Stimulated activated naive B cell treated with anti-CD40 and anti-IgM and Interleukin-4, amounts not matched to agents 10 μg/mL and 1 μg/mL and 100 μg/mL, for 72 hours (primary cell): ENCODE data around the gene SORCS1.

Experiments
- ATAC-seq, 2 donors: fragments of 150-1000 bp; cut with Tn5 transposase; replicated peaks; 2 replicates each; pipeline ENCODE4 v1.10.0; 2021; ENCODE audit warnings: moderate library complexity in 1 of 2
- DNase-seq: peaks from one replicate; pipeline ENCODE4 v3.0.0; 2021
- H3K27ac Mint-ChIP-seq: one replicate; pipeline ENCODE4 v1.8.0; 2022; ENCODE audit warnings: mild to moderate bottlenecking, mixed read lengths
- H3K27me3 Mint-ChIP-seq, 2 donors: one replicate each; pipeline ENCODE4 v1.8.0; 2022; ENCODE audit warnings: mixed read lengths in 2 of 2
- H3K36me3 Mint-ChIP-seq, 2 donors: one replicate each; pipeline ENCODE4 v1.8.0; 2022; ENCODE audit warnings: mixed read lengths in 2 of 2, mild to moderate bottlenecking in 1 of 2
- H3K4me1 Mint-ChIP-seq, 2 donors: one replicate each; pipeline ENCODE4 v1.8.0; 2022; ENCODE audit warnings: mixed read lengths in 2 of 2, mild to moderate bottlenecking in 1 of 2
- H3K4me3 Mint-ChIP-seq, 2 donors: one replicate each; pipeline ENCODE4 v1.8.0; 2022; ENCODE audit warnings: mild to moderate bottlenecking in 2 of 2, mixed read lengths in 2 of 2, moderate library complexity in 1 of 2
- H3K9me3 Mint-ChIP-seq, 2 donors: one replicate each; pipeline ENCODE4 v1.8.0; 2022; ENCODE audit warnings: mixed read lengths in 2 of 2, mild to moderate bottlenecking in 1 of 2

Gene SORCS1

DNA sequence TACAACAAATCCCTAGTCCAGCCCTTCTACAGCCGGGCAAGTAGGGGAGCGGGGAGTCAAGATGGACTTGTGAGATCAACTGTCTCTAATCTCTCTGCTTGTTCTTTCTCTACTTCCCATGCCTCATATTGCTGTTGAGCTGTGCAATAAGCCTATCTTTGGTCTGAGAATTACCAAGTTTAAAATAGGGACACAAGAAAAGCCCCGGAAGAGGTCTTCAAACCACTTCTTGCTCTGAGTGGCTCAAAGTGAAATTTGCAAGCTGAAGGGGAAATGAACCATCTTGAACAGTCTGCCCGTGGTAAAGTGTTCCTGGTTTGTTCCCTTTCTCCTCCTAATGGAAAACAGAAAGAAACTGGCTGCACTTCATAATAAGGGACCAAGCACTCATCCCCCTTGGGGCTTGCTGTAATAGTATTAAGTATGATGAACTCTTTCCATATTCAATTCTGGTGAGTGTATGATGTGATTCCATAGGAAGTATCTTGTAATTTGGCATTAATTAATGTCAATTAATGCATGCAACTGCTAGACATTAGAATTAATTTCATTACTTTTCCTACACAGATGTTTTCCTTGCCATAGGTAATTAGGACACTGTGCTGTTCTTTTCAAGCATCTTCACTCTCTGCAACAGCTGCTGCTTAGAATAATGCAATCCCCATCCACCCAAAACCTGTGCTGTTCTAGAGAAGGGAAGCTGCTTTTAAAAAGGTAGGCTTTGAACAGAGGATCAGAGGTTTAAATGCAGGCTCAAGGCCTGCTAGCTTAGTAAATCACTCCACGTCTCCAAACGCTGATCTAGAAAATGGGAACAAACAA, 449.6 kb downstream of the SORCS1 start:
- ATAC-seq (no peak), DNase-seq (no peak)
- Mint-ChIP-seq H3K27me3 (peaks cover 0 to 5% of the 10 kb centered on the region in 2 donors), H3K9me3 (peaks cover 4 to 8% of the 10 kb centered on the region in 2 donors), H3K4me1 (no peaks in the 10 kb centered on the region), H3K4me3 (no peak overlapping the region), H3K36me3 (no peaks in the 10 kb centered on the region), H3K27ac (no peak overlapping the region)

DNA sequence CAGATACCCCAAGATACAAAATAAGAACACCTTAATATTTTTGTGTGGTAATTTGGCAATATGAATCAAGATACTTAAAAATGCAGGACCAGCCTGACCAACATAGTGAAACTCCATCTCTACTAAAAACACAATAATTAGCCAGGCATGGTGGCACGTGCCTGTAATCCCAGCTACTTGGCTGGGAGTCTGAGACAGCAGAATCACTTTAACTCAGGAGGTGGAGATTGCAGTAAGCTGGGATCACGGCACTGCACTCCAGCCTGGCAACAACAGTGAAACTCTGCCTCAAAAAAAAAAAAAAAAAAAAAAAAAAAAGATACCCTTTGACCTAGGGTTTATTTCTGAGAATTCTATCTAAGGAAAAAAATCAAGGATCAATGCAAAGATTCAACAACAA, 450.7 kb downstream of the SORCS1 start:
- H3K27me3 Mint-ChIP-seq: peaks cover 0 to 5% of the 10 kb centered on the region in 2 donors
- H3K36me3 Mint-ChIP-seq: no peaks in the 10 kb centered on the region
- DNase-seq: no peak
- peaks cover 1 to 5% of the 10 kb centered on the region in 2 donors for H3K9me3 Mint-ChIP-seq
- no peak overlapping the region for H3K4me3 Mint-ChIP-seq
- no peaks in the 10 kb centered on the region for H3K4me1 Mint-ChIP-seq
- ATAC-seq: no peak
- no peak overlapping the region for H3K27ac Mint-ChIP-seq

DNA sequence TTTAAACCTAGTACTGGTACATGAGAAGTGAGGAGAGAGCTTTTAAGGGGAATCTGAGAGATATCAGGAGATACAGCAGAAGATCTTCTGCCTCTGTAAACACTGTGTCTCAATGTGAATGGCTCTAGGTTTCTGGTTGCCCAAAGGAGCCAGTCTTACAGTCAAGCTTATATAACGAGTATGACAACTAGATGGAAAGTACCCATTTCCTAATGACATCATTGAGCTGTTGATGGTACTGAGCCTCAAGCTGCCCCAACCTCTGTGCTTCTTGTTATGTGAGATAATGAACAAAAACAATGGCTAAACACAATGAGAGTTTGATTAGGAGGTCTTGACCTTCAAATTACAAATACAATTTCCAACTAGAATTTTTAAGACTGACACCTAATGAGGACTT, 451.5 kb downstream of the SORCS1 start:
- peaks cover 0 to 5% of the 10 kb centered on the region in 2 donors for H3K27me3 Mint-ChIP-seq
- ATAC-seq: no peak

DNA sequence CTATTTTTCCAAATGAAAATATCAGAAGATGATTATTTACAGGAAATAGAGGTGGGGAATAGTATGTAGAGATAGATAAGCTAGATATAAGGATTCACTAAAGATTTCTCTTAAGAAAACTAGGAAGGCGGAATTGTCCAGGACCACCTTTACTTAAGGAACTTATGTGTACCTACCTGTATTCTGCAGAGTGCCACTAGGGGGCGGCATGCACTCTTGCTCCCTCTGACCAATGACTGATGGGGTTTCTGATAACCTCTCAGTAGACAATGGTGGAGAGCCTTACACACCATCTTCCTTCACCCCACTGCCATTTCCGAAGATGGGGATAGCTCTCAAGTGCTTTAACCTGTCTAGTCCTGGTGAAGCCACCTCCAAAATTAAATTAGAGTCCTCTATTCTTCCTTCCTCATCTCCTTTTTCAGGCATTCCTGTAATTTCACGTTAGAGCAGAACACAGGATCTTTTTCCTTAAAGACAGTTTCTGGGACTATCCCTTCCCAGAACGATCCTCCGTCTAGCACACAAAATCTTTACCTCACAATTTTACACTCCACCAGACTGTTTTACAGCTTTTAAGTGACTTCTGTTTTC, 453.1 kb downstream of the SORCS1 start:
- ATAC-seq: peak; percentile 68 to 71
- H3K36me3 Mint-ChIP-seq: no peaks in the 10 kb centered on the region

More for the DNA sequence above, 451.5 kb downstream of the SORCS1 start:
- no peak overlapping the region for H3K4me3 Mint-ChIP-seq
- H3K27ac Mint-ChIP-seq: no peak overlapping the region
- no peaks in the 10 kb centered on the region for H3K4me1 Mint-ChIP-seq
- DNase-seq: no peak
- no peaks in the 10 kb centered on the region for H3K36me3 Mint-ChIP-seq
- peaks cover 1 to 3% of the 10 kb centered on the region in 2 donors for H3K9me3 Mint-ChIP-seq

GRCh38 chr10:106708506-106708905, 456.0 kb downstream of the SORCS1 start:
- ATAC-seq (no peak), DNase-seq (no peak)
- Mint-ChIP-seq H3K4me1 (no peaks in the 10 kb centered on the region), H3K4me3 (no peak overlapping the region), H3K36me3 (no peaks in the 10 kb centered on the region), H3K9me3 (no peaks in the 10 kb centered on the region), H3K27me3 (peaks cover 0 to 5% of the 10 kb centered on the region in 2 donors), H3K27ac (no peak overlapping the region)

More for the DNA sequence above, 453.1 kb downstream of the SORCS1 start:
- Mint-ChIP-seq H3K27ac (no peak overlapping the region), H3K4me3 (no peak overlapping the region), H3K4me1 (no peaks in the 10 kb centered on the region), H3K9me3 (no peaks in the 10 kb centered on the region), H3K27me3 (peaks cover 0 to 5% of the 10 kb centered on the region in 2 donors)
- peak; percentile 20 for DNase-seq

DNA sequence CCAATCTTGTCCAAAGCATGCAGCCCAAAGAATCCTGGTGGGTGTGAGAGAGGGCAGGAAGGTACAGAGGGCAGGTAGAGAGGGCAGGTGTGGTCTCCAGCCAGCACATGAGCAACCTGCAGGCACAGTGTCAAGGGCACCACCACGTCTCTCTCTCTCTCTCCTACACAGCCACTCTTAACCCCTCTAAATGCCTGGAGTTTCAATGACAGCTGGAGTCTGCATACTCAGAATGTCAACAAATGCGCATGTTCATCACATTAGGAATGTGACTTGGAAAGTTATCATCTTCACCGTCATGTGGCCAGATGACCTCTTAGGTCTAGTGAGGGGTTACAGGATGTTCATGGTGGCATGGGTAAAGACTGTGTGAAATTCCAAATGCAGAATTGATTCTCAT, 456.8 kb downstream of the SORCS1 start:
- no peak for DNase-seq
- no peak for ATAC-seq
- H3K9me3 Mint-ChIP-seq: no peaks in the 10 kb centered on the region
- H3K4me1 Mint-ChIP-seq: no peaks in the 10 kb centered on the region
- H3K4me3 Mint-ChIP-seq: no peak overlapping the region
- no peak overlapping the region for H3K27ac Mint-ChIP-seq
- H3K36me3 Mint-ChIP-seq: no peaks in the 10 kb centered on the region
- H3K27me3 Mint-ChIP-seq: peaks cover 0 to 5% of the 10 kb centered on the region in 2 donors

GRCh38 chr10:106706127-106706526, 458.4 kb downstream of the SORCS1 start:
- no peaks in the 10 kb centered on the region for H3K4me1 Mint-ChIP-seq
- no peak for DNase-seq

DNA sequence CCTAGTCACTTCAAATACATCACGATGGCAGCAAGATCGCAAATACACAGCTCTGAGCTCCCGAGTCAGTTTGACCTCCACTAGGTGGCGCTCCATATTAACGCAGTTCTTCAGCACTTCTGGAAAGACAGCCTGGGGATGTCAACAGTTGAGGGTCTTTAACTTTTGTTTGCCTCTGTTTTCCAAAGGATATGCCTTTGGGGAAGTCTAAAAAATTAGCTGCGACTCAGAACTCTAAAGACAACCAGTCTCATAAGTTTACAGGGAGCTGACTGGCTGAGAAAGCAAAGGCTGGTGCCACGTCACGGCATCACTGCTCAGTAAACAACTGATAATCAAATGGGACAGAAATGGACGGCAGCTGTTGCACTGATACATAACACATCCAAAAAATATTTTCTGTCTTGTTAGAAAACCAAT, 458.8 kb downstream of the SORCS1 start:
- Mint-ChIP-seq H3K9me3 (no peaks in the 10 kb centered on the region), H3K27me3 (no peaks in the 10 kb centered on the region), H3K4me3 (no peak overlapping the region), H3K36me3 (no peaks in the 10 kb centered on the region), H3K4me1 (no peaks in the 10 kb centered on the region), H3K27ac (no peak overlapping the region)
- DNase-seq: peak; percentile 9
- peak; percentile 67 to 70 for ATAC-seq

More at GRCh38 chr10:106706127-106706526, 458.4 kb downstream of the SORCS1 start:
- ATAC-seq: no peak
- Mint-ChIP-seq H3K27ac (no peak overlapping the region), H3K4me3 (no peak overlapping the region), H3K27me3 (no peaks in the 10 kb centered on the region), H3K9me3 (no peaks in the 10 kb centered on the region), H3K36me3 (no peaks in the 10 kb centered on the region)

DNA sequence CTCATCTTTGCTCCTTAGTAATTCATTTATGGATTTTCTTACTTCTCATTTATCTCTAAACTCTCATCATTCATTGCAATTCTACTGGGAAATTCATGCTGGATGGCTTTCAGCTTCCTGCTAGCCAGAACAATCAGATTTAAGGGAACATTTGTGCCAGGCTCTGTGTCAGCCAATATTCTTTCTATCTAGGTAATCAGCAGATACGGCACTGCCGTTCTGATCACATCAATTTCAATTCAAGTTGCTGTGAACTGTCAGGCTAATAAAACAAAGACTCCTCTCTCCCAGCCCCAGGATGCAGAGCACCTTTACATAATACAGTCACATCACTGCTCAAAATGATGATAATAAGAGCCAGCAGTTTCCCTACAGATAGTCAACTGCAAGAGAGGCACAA, 468.3 kb downstream of the SORCS1 start:
- Mint-ChIP-seq H3K27me3 (peaks cover 0 to 10% of the 10 kb centered on the region in 2 donors), H3K9me3 (no peaks in the 10 kb centered on the region), H3K27ac (no peak overlapping the region), H3K36me3 (no peaks in the 10 kb centered on the region), H3K4me1 (no peaks in the 10 kb centered on the region), H3K4me3 (no peak overlapping the region)
- ATAC-seq: no peak
- DNase-seq: no peak

GRCh38 chr10:106694696-106695095, 469.8 kb downstream of the SORCS1 start:
- no peak for ATAC-seq
- no peak for DNase-seq
- Mint-ChIP-seq H3K27ac (no peak overlapping the region), H3K4me1 (no peaks in the 10 kb centered on the region), H3K4me3 (no peak overlapping the region), H3K9me3 (no peaks in the 10 kb centered on the region), H3K36me3 (no peaks in the 10 kb centered on the region), H3K27me3 (peaks cover 0 to 10% of the 10 kb centered on the region in 2 donors)

- H3K4me3 Mint-ChIP-seq: no peak overlapping the region
- H3K4me1 Mint-ChIP-seq: no peaks in the 10 kb centered on the region
- DNase-seq (no peak), ATAC-seq (no peak)
- no peaks in the 10 kb centered on the region for H3K36me3 Mint-ChIP-seq
- H3K9me3 Mint-ChIP-seq: peaks cover 0 to 1% of the 10 kb centered on the region in 2 donors
- no peaks in the 10 kb centered on the region for H3K27me3 Mint-ChIP-seq
- no peak overlapping the region for H3K27ac Mint-ChIP-seq
These were observed 482.3 kb downstream of the SORCS1 start for GRCh38 chr10:106682175-106682574.

GRCh38 chr10:106680061-106680460, 484.4 kb downstream of the SORCS1 start:
- H3K4me1 Mint-ChIP-seq: no peaks in the 10 kb centered on the region
- no peak overlapping the region for H3K4me3 Mint-ChIP-seq
- ATAC-seq (no peak), DNase-seq (no peak)
- H3K27me3 Mint-ChIP-seq: no peaks in the 10 kb centered on the region
- H3K27ac Mint-ChIP-seq: no peak overlapping the region
- no peaks in the 10 kb centered on the region for H3K36me3 Mint-ChIP-seq
- H3K9me3 Mint-ChIP-seq: peaks cover 6 to 7% of the 10 kb centered on the region in 2 donors

- DNase-seq (no peak), ATAC-seq (no peak)
- no peak overlapping the region for H3K27ac Mint-ChIP-seq
- no peak overlapping the region for H3K4me3 Mint-ChIP-seq
- H3K4me1 Mint-ChIP-seq: no peaks in the 10 kb centered on the region
- peaks cover 6 to 7% of the 10 kb centered on the region in 2 donors for H3K9me3 Mint-ChIP-seq
- no peaks in the 10 kb centered on the region for H3K36me3 Mint-ChIP-seq
- H3K27me3 Mint-ChIP-seq: no peaks in the 10 kb centered on the region
These were observed 485.2 kb downstream of the SORCS1 start for GRCh38 chr10:106679314-106679713.

- peaks cover 0 to 5% of the 10 kb centered on the region in 2 donors for H3K27me3 Mint-ChIP-seq
- H3K27ac Mint-ChIP-seq: no peak overlapping the region
- H3K4me3 Mint-ChIP-seq: no peak overlapping the region
- DNase-seq: no peak
- ATAC-seq: no peak
- peaks cover 7 to 8% of the 10 kb centered on the region in 2 donors for H3K9me3 Mint-ChIP-seq
- H3K4me1 Mint-ChIP-seq: no peaks in the 10 kb centered on the region
- H3K36me3 Mint-ChIP-seq: no peaks in the 10 kb centered on the region
These were observed 491.9 kb downstream of the SORCS1 start for GRCh38 chr10:106672517-106673175.
